IPS DF 6.9 (cell line): Measurements from ENCODE around the gene SUZ12.
A peak's percentile ranks its signal among the peaks of the same experiment; 100 is the strongest.
"Not testable (repeated sequence)": the region's sequence is repeated elsewhere in the genome, so short reads cannot be mapped to it uniquely, and the experiment has no call there.

Experiments
- DNase-seq: peaks from one replicate; pipeline ENCODE4 v3.0.0-alpha.2; 2013; ENCODE audit warnings: low read depth, low spot score
- H3K27ac ChIP-seq: one replicate; pipeline ENCODE4 v1.5.1; 2013; ENCODE audit warnings: low read length, control low read depth
- H3K27me3 ChIP-seq: 2 replicates; pipeline ENCODE4 v1.6.1; 2013; ENCODE audit warnings: mild to moderate bottlenecking, low read length; ENCODE audit not compliant: control insufficient read depth, insufficient read depth
- H3K36me3 ChIP-seq: 2 replicates; pipeline ENCODE4 v1.6.1; 2013; ENCODE audit warnings: low read length; ENCODE audit not compliant: control insufficient read depth, insufficient read depth
- H3K4me1 ChIP-seq: 2 replicates; pipeline ENCODE4 v1.6.1; 2013; ENCODE audit warnings: low read length; ENCODE audit not compliant: control insufficient read depth, insufficient read depth
- H3K4me3 ChIP-seq: 2 replicates; pipeline ENCODE4 v1.5.1; 2013; ENCODE audit warnings: mild to moderate bottlenecking, low read length
- H3K9me3 ChIP-seq: 2 replicates; pipeline ENCODE4 v1.6.1; 2013; ENCODE audit warnings: low read length, inconsistent platforms; ENCODE audit not compliant: control insufficient read depth, insufficient read depth
- WGBS: extraction: QIAGEN DNeasy Blood & Tissue Kit; methylation state at CpG from one replicate; pipeline ENCODE4 v1.1.7; 2013; ENCODE audit warnings: mixed read lengths, missing lambda C conversion rate; ENCODE audit not compliant: insufficient read length, insufficient coverage; 5-methylcytosine and 5-hydroxymethylcytosine counted together

SUZ12 gene

DNA sequence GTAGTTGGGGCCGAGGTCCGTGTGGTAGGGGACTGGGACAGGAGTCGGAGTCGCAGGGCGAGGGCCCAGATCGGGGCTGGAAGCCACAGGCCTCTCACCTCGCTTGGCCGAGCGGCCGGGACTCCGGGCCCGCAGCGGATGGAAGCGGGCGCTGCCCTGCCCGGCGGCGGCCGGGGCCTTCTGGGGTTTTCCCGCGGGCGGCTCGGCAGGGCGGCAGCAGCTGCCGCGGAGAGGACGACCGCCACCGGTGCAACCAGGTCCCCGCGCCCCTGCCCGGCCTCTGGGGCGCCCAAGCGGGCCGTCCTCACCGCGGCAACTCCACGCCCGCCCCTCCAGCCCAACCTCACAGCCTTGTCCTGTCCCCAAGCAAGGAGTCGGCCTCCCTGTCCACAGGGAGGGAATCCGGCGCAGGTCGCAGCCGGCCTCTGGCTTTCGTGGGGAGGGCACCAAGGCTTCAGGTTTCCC lies 19.7 kb upstream of the SUZ12 start:
- Histone ChIP-seq H3K4me3 (no peak overlapping the region), H3K27ac (no peak overlapping the region), H3K9me3 (no peaks in the 10 kb centered on the region), H3K36me3 (peaks cover 2% of the 10 kb centered on the region; the same call in 1 of the 2 replicates), H3K4me1 (no peaks in the 10 kb centered on the region), H3K27me3 (no peaks in the 10 kb centered on the region)
- WGBS, result no CpG with 5 or more reads among the region's 45 CpGs
- DNase-seq, result no peak

DNA sequence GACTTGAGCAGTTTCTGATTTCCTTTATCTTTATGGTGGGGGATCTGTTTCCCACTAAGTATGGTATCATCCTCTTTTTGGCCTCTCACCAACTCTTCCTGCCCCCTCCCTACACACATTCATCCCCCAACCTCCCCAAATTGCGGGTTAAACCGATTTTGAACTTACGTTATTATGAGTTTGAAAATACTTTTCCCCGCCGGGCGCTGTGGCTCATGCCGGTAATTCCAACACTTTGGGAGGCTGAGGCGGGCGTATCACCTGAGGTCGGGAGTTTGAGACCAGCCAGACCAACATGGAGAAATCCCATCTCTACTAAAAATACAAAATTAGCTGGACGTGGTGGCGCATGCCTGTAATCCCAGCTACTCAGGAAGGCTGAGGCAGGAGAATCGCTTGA lies 19.1 kb upstream of the SUZ12 start:
- no CpG with 5 or more reads among the region's 13 CpGs for WGBS
- not testable (repeated sequence) for H3K4me1 ChIP-seq, DNase-seq, H3K27me3 ChIP-seq, H3K27ac ChIP-seq, H3K36me3 ChIP-seq, H3K4me3 ChIP-seq, H3K9me3 ChIP-seq

DNA sequence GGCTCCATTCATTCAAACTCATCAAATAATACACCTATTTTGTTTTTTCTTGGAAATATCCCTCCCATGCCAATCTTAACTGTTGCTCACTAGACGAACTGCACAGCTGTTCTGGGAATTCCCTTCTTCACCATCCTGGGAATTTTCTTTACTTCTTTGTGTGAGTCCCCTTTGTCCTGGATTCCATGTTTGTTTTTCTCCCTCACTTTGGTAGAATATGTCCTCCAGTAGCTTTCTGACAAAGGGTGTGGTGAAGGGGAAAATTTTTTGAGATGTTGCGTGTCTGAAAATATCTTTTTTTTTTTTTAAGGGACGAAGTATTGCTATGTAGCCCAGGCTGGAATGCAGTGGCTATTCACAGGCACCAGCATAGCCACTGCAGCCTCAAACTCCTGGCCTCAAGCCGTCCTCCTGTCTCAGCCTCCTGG lies 18.1 kb upstream of the SUZ12 start:
- WGBS, result 100% methylated on average over 1 of the region's 4 CpGs

DNA sequence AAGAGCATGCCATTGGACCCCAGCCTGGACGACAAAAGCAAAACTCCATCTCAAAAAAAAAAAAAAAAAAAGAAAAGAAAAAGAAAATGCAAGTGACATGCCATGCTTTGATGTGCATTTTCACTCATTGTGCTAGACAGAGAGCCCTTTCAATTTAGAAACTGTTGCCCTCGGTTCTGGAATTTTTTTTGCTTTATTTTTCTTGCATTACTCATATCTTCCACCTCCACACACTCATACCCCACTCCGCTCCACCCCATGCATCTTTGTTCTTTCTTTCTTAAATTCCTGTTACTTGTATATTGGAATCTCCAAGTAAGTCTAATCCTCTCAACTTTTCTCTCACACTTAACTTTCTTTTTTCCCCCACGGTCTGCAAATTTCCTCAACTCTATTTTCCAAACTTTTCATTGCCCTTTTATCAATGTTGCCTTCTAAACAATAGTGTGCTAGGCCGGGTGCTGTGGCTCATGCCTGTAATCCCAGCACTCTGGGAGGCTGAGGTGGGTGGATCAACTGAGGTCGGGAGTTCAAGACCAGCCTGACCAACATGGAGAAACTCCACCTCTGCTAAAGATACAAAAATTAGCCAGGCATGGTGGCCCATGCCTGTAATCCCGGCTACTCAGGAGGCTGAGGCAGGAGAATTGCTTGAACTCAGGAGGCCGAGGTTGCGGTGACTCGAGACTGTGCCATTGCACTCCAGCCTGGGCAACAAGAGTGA lies 16.8 kb upstream of the SUZ12 start:
- H3K27me3 ChIP-seq, result no peaks in the 10 kb centered on the region
- DNase-seq, result no peak
- WGBS, result 100% methylated on average over 2 of the region's 10 CpGs
- H3K4me1 ChIP-seq, result no peaks in the 10 kb centered on the region
- H3K4me3 ChIP-seq, result no peak overlapping the region
- H3K27ac ChIP-seq, result no peak overlapping the region
- H3K9me3 ChIP-seq, result no peaks in the 10 kb centered on the region
- peaks cover 2% of the 10 kb centered on the region; the same call in 1 of the 2 replicates for H3K36me3 ChIP-seq

More for the DNA sequence above, 18.1 kb upstream of the SUZ12 start:
- no peak overlapping the region for H3K4me3 ChIP-seq
- H3K36me3 ChIP-seq, result peaks cover 2% of the 10 kb centered on the region; the same call in 1 of the 2 replicates
- no peak overlapping the region for H3K27ac ChIP-seq
- H3K4me1 ChIP-seq, result no peaks in the 10 kb centered on the region
- H3K9me3 ChIP-seq, result no peaks in the 10 kb centered on the region
- no peak for DNase-seq
- no peaks in the 10 kb centered on the region for H3K27me3 ChIP-seq

DNA sequence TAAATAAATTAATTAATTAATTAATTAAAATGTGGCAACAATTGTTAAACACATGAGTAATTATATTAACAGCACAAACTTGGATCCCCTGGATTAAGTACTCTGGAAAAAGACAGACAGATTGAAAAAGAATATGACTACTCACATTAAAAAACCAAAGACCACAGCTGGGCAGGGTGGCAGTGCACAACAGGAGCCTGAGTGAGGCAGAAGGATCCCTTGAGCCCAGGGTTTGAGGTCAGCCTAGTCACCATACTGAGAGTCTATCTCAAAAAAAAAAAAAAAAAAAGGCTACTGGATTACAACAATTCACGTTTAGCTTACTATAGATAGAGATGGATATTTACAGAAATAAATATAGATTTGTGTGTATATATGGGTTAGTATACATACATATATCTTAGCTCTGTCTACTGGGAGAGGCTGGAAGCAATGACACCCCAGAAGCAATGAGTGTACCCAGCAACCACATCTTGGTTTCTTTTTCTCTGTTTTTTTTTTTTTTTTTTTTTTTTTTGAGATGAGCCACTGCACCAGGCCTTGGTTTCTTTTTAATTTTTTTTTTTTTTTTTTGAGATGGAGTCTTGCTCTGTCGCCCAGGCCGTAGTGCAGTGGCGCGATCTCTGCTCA lies 10.6 kb upstream of the SUZ12 start:
- Histone ChIP-seq H3K36me3 (no peaks in the 10 kb centered on the region), H3K9me3 (no peaks in the 10 kb centered on the region), H3K27ac (no peak overlapping the region), H3K27me3 (no peaks in the 10 kb centered on the region), H3K4me1 (no peaks in the 10 kb centered on the region), H3K4me3 (no peak overlapping the region)
- no CpG with 5 or more reads among the region's 5 CpGs for WGBS
- no peak for DNase-seq

DNA sequence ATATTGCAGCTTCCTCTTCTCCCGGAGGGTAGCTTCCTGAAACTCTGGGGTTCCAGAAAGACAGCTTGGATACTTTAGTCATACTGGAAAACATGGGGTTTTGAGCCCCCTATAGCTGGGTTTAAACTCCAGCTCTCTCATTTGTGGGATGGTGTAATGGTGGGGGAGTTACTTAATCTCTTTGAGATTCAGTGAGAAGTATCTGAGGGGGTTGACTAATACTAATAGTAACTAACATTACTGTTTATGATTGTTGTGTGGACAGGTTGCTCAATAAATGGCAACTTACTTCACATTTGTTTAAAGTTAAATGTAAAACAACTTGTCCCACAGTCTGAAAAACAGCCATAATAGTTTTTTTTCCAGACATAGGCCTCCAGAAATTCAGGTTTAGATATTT lies 5.1 kb upstream of the SUZ12 start:
- no peak for DNase-seq

DNA sequence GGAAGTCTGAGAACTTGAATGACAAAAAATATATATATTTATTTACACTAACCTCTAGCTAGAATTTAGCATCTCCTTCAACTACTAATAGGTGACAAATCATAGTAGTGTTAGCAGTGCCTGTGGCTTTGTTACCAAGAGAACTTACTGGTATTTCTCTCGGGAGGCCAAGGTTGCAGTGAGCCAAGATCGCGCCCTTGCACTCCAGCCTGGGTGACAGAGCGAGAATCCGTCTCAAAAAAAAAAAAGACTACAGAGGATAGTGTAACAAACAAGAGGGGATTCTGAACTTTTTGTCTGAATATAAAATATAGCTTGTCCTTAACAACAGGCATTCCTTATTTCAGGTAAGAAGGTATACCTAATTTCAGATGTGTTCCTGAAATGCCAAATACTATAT lies 1.3 kb upstream of the SUZ12 start:
- H3K4me1 ChIP-seq, result no peaks in the 10 kb centered on the region
- WGBS, result no CpG with 5 or more reads among the region's 5 CpGs
- no peaks in the 10 kb centered on the region for H3K36me3 ChIP-seq
- H3K4me3 ChIP-seq, result no peak overlapping the region
- no peak for DNase-seq
- no peaks in the 10 kb centered on the region for H3K9me3 ChIP-seq
- no peak overlapping the region for H3K27ac ChIP-seq
- no peaks in the 10 kb centered on the region for H3K27me3 ChIP-seq

More for the DNA sequence above, 5.1 kb upstream of the SUZ12 start:
- no peak overlapping the region for H3K4me3 ChIP-seq
- H3K27me3 ChIP-seq, result no peaks in the 10 kb centered on the region
- no peaks in the 10 kb centered on the region for H3K4me1 ChIP-seq
- no peak overlapping the region for H3K27ac ChIP-seq
- WGBS, result no CpG with 5 or more reads among the region's 1 CpG
- no peaks in the 10 kb centered on the region for H3K36me3 ChIP-seq
- no peaks in the 10 kb centered on the region for H3K9me3 ChIP-seq

DNA sequence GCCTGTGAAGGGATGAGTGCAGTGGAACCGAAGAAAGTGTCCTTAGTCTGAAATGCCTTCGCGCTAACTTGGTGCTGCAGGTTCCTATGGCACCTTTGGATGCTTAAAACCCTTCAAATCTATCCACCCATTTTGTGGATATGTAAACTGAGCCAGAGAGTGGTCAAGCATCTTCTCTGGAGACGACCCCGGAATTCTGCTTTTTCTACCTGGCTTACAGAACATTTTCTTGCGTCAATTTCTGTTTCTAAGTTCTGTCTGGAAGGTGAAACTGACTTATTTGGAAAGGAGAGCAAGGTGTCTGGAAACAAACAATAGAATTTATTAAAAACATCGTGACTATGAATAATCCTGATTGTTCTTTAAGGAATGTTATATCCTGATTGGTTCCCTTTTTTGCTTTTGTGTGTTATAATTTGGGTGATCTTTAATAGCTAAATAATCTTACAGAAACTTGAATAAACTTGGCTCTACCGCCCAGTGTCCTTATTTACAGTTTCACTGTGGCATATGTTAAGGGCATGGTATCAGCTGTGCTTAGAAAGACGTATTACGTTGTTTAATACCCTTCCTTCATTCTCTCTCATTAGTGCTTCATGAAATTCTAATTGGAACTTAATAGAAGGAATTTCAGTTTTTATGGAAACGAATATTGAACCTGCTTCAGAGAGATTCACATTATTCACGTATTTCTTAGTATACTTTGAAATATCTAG lies 1.3 kb downstream of the SUZ12 start:
- H3K27ac ChIP-seq, H3K27me3 ChIP-seq, H3K9me3 ChIP-seq, H3K4me1 ChIP-seq, DNase-seq, H3K36me3 ChIP-seq: not testable (repeated sequence)
- peak overlapping the region; percentile 50; the same call in 1 of the 2 replicates for H3K4me3 ChIP-seq
- WGBS, result no CpG with 5 or more reads among the region's 12 CpGs

DNA sequence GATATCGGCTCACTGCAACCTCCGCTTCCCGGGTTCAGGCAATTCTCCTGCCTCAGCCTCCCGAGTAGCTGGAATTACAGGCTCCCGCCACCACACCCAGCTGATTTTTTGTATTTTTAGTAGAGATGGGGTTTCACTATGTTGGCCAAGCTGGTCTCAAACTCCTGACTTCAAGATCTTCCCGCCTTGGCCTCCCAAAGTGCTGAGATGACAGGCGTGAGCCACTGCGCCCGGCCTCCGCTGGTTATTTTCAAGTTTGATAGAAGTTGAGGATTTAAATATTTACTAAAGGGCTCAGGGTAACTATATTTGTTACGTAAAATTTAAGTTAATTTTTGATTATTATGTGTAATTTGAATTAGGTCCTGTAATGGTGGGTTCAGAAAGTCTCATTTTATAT lies 5.1 kb downstream of the SUZ12 start:
- not testable (repeated sequence) for H3K9me3 ChIP-seq, DNase-seq, H3K27me3 ChIP-seq, H3K4me3 ChIP-seq, H3K36me3 ChIP-seq, H3K27ac ChIP-seq, H3K4me1 ChIP-seq
- 100% methylated on average over 1 of the region's 11 CpGs for WGBS

DNA sequence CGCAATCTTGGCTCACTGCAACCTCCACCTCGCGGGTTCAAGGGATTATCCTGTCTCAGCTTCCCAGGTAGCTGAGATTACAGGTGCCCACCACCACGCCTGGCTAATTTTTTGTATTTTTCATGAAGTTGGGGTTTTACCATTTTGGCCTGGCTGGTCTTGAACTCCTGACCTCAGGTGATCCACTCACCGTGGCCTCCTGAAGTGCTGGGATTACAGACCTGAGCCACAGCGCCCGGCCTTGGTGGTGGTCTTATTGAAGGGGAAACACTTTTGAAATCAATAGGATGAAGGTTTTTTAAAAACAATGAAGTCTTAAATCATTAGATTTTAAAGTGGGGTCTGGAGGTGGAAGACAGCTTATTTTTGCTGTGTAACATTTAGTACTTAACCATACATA lies 5.6 kb downstream of the SUZ12 start:
- WGBS, result no CpG with 5 or more reads among the region's 7 CpGs
- not testable (repeated sequence) for H3K36me3 ChIP-seq, H3K4me1 ChIP-seq, H3K4me3 ChIP-seq, DNase-seq, H3K27me3 ChIP-seq, H3K9me3 ChIP-seq, H3K27ac ChIP-seq
